NCI-H526 (cell line): ENCODE measurements around the gene TRA2A.

Experiments
- DNase-seq, 2 experiments: peaks; one replicate each; lab custom pipeline; 2025; lab: John Stamatoyannopoulos, UW

Gene TRA2A

GRCh38 chr7:23470330-23471105, 61.3 kb downstream of the TRA2A start, which contains the start of gene IGF2BP3:
Gene IGF2BP3 (minus strand): TSS chr7:23470491. CDS start chr7:23470110, 381 bp downstream.
- DNase-seq = peak; percentile 93 to 96

DNA sequence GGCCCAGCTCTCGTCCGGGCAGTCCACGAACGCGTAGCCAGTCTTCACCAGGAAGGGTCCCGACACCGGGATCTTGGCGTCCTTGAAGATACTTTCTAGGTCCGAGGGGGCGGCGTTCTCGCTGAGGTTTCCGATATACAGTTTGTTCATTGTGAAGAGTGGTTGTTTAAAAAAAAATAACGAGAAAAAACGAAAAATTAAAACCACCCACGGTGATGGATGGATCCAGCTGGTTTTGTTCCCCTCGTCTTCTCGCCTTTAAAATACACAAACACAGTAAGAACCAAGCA, 61.9 kb downstream of the TRA2A start:
- no peak for DNase-seq

DNA sequence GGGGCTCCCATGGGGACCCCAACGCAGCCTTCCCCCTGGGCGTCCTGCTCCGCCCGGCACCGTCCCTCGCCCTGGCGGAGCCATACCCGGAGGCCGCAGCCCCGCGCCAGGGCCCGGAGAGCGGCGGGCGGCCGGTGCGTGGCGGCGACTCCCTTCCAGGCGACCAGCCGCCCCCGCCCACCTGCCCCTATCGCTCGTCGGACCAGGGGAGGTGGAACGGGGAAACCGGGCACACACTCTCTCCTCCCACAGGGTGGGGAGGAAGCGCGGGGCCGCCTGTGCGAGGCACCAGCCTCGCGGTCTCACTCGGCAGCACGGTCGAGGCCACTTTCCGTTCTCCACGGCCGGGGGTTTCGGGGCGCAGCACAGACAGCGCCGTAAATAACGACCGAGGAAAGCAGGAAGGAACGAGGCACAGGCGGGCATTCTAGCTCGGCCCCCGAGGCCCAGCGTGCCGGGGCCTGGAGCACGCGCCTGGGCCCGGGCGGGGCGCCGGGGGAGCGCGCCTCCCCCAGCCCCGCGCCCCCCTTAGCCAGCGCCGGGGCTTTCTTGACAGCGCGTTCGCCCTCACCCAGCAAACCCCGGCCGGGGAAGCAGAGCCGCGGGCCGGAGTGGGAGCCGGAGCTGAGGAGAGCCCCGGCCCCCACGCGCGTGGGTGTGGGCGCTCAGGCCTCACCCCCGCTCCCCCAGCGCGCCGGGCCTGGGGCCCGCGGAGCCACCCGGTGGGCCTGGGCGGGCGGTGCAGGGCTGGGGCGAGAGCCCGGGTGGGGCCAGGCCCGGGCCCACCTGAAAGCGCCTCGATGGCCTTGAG, 62.4 kb downstream of the TRA2A start:
- DNase-seq = peak in 1 of 2 experiments; percentile 60

GRCh38 chr7:23468526-23469149, 63.1 kb downstream of the TRA2A start:
- DNase-seq = peak in 1 of 2 experiments; percentile 62

- peak; percentile 29 to 62 for DNase-seq
Measured at GRCh38 chr7:23467806-23468525, 63.8 kb downstream of the TRA2A start.

GRCh38 chr7:23467291-23467805, 64.4 kb downstream of the TRA2A start:
- peak in 1 of 2 experiments; percentile 24 for DNase-seq

GRCh38 chr7:23462846-23463245, 68.9 kb downstream of the TRA2A start:
- no peak for DNase-seq

DNA sequence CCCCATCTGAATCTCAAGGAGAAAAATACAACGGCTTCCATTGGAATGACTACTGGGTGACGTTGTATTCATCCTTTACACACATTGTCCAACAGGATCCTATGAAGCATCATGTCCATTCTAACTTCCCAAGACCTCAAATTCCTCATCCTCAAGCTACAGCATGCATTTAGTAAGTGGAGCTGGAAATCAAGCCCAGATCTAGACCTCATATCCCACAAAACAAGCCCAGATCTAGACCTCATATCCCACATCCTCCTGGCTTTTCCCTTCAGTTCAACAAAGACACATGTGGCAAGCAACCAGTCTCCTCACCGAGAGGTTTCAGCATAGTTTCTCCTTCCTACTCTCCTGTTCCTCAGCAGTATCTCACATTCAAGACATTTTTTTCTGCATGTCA, 73.7 kb downstream of the TRA2A start:
- DNase-seq = no peak

GRCh38 chr7:23456093-23456492, 75.7 kb downstream of the TRA2A start:
- no peak for DNase-seq

DNA sequence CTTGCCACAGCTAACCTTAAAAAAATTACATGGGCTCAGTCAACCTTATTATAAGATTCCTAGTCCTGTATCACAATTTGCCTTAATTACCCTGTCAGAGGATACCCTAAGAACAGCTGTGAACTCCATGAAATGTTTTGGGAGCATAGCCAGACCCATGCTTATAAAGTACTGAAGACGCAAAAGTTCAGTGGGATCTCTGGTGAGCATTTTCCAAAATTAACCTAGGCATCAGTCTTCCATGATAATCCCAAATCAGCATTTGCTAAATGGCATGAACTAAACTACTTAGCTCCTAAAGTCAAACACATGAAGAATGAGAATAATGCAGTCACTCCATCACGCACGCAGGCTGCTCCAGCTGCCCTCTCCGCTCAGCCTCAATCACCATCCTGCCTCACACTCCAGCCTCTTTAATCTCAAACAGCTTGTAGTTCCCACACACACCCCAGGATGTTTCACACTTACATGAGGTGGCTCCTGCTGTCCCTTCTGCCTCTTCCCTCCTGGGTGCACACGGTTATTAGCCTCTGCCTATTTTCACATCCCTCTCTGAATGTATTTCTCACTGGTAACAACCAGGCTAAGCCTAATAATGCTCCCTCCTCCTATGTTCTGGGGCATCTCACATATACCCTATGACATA, 76.8 kb downstream of the TRA2A start:
- DNase-seq = no peak
